COLO668 (cell line): ENCODE results near the gene MYH16.
"Not testable (repeated sequence)": the region's sequence is repeated elsewhere in the genome, so short reads cannot be mapped to it uniquely, and the experiment has no call there.

ENCODE experiments used
- DNase-seq: peaks from one replicate; lab custom pipeline; 2025; ENCODE audit not compliant: unreplicated experiment; lab: John Stamatoyannopoulos, UW

Gene MYH16

DNA sequence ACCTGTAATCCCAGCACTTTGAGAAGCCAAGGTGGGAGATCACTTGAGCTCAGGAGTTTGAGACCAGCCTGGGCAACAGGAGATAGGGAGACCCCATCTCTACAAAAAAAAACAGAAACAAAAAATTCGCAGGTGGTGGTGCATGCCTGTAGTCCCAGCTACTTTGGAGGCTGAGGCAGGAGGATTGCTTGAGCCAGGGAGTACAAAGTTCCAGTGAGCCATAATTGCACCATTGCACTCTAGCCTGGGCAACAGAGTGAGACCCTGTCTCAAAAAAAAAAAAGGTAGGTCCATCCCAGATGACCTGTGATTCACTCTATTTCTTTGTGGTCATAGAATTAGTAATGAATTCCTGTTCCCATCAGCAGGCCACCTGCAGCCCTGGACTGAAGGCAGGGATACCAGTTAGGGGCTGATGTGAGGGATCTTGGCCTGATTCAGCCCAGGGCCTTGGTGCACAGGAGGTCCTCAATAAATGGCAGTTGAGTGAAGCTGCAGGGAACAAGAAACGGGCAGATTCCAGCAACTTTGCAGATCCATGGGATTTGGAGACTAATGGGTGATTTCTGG is at the start of gene MYH16:
Gene MYH16 (plus strand): TSS at position 364 of the 570 bp plus-strand sequence.
- no peak for DNase-seq

DNA sequence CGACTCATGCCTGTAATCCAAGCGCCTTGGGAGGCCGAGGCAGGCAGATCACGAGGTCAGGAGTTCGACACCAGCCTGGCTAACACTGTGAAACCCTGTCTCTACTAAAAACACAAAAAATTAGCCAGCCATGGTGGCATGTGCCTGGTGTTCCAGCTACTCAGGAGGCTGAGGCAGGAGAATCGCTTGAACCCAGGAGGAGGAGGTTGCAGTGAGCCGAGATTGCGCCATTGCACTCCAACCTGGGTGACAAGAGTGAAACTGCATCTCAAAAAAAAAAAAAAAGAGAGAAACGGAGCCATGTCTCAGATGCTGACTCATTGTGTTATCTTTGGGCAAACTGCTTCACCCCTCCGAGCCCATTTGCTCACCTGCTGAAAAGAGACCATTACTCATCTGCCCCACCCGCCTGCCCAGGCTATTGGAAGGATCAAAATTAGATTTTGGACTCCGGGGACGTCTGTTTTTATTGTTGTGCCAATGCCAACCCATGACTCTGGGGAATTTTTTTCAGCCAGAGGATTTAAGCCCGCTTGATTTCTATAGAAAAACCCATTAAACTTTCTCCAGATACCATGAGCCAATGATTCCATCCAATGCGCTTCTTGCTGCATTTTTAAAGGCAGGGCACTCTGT is 48.3 kb upstream of the MYH16 start:
- DNase-seq: peak; percentile 48

DNA sequence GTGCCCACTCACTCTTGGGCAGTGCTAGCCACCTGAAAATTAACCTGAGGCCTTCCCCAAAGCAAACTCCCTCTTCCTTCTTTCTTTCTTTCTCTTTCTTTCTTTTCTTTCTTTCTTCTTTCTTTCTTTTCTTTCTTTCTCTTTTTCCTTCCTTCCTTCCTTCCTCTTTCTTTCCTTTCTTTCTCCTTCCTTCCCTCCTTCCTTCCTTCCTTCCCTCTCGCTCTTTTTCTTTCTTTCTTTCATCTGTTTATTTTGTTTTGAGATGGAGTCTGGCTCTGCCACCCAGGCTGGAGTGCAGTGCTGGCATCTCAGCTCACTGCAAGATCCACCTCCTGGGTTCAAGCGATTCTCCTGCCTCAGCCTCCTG is 47.8 kb upstream of the MYH16 start:
- DNase-seq: no peak

DNA sequence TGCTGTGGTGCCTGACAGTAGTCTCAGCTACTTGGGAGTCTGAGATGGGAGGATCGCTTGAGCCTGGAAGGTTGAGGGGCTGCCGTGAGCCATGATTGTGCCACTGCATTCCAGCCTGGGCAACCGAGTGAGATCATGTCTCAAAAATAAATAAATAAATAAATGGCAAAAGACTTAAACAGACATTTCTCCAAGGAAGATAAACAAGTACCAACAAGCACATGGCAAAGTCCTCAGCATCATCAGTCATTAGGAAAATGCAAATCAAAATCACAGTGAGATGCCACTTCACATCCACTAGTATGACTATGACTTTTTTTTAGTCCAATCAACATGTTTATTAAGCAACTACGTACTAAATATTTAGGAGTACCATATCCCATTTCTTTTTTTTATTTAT is 43.4 kb upstream of the MYH16 start:
- DNase-seq: no peak

DNA sequence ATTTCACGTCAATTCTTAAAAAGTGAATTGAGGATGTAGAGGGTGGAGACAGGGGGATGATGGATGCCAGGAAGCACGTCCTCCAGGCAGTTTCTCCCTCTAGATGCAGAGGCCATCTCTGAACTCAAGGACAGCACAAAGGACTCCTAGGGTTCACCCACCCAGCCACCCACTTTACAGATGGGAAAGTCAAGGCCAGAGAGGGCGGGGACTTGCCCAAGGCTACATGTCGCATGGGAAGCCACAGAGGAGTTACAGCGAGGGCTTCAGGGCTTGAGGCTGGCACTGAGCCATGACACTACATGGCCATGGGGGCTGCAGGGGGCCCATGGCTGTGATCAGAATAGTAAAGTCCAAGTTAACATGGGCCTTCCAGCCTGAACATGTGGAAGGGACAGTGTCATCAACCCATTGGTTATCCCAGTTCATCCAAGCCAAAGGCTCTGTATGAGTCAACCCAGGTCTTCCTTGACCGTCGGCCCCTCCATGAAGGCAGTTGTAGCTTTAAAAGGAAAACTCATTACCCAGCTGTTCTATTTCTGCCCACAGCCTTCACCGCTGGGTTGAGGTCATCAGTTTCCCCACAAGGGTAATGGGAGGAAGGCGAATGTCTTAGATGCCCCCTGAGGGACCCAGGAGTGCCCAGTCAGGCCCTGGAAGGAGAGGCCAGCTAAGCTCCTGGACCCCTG is 40.4 kb upstream of the MYH16 start:
- DNase-seq: no peak

DNA sequence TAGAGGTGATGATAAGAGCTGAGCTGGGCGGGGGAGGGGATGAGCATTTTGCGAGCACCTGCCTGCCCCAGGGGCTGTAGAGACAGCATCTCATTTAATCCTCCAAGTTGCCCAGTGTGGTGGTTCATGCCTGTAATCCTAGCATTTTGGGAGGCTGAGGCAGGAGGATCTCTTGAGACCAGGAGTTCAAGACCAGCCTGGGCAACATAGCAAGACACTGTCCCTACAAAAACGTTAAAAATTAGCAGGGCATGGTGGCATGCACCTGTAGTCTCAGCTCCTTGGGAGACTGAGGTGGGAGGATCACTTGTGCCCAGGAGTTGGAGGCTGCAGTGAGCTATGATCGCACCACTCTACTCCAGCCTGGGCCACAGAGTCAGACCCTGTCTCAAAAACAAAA is 39.7 kb upstream of the MYH16 start:
- not testable (repeated sequence) for DNase-seq

DNA sequence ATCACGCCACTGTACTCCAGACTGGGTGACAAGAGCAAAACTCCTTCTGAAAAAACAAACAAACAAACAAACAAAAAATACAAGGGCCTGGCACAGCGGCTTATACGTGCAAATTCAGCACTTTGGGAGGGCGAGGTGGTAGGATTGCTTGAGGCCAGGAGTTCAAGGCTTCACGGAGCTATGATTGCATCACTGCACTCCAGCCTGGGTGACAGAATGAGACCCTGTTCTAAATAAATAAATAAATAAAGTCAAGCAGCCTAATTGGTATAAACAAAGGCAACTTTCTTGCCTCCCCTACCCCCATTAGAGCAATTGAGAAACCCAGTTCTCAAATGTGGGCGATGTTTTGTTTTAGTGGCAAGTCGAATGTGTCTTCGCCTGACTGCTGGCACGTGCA is 38.5 kb upstream of the MYH16 start:
- no peak for DNase-seq

DNA sequence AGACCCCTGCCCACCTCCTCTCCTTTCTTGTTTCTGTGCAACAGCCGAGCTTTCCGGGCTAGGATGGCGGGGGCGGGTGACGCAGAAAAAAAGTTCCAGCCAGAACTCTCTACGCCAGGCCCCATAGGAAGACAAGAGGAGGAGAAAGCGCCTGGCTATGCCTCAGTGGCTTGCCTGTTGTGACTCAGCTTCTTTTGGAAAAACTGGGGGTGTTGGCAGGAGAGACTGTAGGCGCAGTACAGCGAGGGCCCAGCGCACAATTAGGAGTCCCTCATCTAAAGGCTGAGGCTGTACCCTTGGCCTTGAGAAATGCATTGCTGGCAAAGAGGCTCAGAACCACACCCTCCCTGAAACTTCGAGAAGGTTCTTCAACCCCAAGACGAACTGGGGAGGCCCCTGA is 36.7 kb upstream of the MYH16 start:
- DNase-seq: no peak

DNA sequence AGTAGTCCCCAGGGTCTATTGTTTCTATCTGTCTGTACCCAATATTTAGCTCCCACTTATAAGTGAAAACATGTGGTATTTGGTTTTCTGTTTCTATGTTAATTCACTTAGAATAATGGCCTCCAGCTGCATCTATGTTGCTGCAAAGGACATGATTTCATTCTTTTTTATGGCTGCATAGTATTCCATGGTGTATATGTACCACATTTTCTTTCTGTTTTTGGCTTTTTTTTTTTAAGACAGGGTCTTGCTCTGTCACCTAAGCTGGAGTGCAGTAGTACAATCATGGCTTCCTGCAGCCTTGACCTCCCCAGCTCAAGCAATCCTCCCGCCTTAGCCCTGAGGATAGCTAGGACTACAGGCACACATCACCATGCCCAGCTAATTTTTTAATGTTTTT is 34.8 kb upstream of the MYH16 start:
- not testable (repeated sequence) for DNase-seq

DNA sequence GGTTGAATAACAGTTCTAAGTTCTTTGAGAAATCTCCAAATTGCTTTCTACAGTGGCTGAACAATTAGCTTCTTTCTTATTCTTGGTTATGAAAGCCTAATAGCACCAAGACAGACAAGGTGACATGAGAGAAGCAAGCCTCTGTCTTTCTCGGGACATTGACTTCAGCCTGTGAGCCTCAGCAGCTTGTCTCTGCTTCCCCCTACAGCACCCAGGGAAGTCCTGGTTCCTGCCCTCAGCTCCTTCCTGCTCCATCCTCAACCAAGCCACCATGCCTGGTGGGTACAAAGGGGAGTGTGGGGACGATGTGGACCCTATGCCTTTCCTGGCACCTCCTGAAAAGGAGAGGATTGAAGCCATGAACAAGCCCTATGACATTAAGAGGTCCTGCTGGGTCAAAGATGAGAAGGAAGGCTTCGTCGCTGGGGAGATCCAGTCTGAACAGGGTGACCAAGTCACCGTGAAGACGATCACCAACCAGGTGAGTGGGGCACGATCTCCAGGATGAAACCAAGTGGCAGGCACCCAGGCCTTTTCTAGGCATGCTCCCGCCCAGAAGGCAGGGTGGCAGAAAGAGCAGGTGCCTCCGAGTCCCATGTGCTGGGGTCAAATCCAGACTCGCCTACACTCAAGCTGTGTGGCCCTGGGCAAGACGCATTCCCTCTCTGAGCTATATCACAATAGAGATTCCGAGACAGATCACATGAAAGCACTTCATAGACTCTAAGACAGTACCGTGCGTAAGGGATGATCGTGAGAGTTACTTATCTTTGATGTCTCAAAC is 33.9 kb upstream of the MYH16 start:
- no peak for DNase-seq

DNA sequence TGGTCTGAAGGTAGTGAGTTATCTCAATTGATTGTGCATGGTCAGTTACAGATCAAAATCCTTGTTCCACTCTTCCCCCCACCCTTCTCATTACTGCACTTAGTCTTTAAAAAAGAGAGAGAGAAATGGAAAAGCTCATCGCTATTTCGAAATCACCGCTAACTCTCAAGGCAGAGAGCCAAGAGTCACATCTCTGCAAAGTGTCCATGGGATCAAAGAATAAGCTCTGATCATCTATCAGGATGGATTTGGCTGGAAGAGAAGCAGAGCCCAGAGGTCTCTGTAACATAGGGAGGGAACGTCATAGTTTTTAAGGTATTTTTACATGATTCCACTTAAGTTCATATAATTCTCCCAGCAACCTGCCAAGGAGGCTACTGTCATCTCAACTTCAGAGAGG is 30.0 kb upstream of the MYH16 start:
- no peak for DNase-seq

DNA sequence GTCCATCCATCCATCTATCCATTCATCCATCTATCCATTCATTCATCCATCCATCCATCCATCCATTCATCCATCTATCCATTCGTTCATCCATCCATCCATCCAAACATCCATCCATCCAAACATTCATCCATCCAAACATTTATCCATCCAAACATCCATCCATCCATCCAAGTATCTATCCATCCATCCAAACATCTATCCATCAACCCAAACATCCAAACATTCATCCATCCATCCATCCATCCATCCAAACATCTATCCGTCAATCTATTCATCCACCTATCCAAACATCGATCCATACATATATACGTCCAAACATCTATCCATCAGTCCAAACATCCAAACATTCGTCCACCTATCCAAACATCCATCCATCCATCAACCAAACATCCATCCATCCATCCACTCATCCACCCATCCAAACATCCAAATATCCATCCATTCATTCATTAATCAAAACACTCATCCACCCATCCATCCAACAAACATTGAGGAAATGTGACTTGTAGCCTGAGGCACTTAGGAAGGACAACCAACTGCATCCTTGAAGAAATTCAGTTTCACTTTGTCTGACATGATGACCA is 28.8 kb upstream of the MYH16 start:
- no peak for DNase-seq

DNA sequence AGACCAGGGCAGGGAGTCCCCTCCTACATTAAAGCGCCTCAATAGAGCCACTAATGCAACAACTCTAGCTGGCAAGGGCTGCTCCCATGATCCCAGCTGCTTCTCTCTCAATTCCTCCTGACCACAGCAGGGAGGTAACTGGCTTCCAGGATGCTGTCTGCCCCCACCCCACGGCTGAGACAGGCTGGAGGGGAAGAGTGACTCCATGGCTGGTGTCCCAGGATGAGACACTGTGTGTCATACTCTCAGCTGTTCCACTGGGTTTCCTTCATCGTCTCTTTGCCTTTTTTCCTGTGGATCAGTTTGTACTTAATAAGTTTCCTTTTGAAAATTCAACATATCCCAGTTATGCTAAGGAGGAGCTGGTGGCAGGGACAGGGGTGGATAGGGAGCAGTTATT is 27.7 kb upstream of the MYH16 start:
- no peak for DNase-seq

DNA sequence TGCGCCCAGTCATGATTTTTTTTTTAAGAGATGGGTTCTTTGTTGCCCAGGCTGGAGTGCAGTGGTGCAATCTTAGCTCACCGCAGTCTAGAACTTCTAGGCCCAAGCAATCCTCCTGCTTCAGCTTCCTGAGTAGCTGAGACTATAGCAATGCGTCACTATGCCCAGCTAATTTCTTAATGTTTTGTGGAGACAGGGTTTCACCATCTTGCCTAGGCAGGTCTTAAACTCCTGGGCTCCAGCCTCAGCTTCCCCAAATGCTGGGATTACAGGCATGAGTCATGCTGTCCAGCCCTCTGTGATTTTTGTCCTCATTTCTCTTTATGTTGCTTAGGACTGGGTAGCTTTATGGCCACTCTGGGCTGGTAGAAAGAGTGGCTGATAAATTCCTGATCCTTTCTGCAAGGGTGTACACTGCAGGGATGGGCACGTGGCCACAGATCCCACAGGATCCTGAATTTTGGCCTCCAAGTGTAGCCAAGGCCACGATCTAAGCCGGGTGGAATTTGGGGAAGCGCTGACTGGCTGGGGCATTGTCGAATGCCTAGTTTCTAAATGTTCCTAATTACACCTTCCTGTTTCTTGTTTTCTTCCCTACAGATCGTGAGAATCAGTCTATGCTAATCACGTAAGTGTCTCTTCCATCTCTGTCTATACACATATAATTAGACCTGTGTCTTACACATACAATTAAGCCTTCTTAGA is 24.1 kb upstream of the MYH16 start:
- no peak for DNase-seq

DNA sequence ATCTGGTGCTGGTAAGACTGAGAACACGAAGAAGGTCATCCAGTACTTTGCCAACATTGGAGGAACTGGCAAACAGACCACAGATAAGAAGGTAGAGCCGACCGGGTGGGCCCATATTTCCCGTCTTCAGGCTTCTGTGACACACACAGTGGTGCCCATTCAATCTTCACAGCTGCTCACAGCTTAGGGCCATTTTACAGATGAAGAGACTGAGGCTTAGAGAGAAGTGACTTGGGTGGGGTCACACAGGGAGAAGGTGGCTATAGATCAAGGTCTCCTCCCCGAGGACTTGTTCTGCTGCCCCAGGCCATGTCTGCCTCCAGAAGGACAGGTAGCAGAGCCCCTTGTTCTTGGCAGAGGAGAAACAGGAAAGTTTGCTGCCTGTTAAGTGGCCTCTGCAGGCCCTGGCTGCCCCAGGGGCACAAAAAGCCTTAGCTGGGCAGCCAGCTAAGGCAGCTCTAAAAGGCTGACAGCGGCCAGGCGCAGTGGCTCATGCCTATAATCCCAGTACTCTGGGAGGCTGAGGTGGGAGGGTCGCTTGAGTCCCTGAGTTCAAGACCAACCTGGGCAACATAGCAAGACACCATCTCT is 22.6 kb upstream of the MYH16 start:
- DNase-seq: no peak

DNA sequence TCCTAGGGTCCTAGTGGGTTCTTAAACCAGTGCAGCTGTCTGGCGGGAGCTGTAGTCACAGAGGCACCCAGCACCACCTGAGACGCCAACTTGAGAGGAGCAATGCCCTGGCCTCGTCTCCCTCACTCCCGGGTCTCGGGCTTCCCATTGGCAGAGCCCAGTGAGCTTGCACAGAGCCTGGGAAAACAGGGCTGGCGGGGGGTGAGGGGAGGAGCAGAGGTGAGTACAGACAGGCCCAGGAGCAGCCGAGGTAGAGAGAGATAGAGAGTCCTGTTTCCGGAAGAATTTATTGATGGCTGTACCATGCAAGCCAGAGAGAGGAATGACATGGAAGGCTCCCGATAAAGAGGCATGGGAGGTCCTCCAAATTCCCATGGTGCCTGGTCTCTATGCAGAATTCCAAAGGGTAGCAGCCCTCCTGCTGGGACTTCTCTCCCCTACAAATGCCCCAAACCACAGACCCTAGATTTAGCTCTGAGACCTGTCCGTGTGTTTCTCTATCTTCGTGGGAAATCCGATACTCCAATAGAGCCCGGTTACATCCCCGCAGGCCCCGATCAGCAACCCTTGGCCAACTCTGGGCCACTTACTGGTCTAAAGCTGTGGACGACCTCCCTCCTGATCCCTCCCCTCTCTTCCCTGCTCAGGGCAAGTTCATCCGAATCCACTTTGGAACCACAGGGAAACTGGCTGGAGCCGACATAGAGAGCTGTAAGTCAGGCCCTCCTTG is 20.3 kb upstream of the MYH16 start:
- DNase-seq: no peak

DNA sequence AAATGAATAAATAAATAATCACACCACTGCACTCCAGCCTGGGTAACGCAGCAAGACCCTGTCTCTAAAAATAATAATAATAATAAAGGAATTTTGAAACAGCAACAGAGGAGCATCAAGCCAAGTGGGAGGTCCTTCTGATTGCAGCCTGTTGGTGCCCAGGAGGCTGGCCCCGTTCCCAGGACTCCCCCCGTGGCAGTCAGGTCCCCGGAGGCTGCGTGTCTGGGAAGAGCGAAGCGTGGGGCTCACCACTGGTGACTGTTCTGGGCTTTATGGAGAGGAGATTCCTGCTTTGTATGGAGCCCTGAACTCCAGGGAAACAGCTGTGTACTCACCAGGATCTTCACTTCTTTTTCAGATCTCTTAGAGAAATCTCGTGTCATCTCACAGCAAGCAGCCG is 19.3 kb upstream of the MYH16 start:
- no peak for DNase-seq

DNA sequence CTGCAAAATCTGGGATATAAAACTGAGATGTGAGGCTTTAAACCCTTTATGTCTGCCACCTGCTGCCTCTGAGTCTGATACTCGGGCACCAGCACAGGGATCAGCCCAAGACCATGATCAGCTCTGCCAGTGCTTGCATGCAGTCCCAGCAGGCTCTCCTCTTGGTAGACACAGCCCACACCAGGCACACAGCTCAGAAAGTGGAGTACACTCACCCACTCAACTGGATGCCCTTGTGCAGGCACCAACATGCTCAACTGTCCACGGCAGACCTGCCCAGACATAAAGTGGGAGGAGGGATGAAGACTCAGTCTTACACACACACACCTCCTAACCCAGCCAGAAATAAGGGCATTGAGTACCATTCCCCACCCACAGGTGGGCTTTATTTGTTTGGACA is 18.2 kb upstream of the MYH16 start:
- DNase-seq: no peak

DNA sequence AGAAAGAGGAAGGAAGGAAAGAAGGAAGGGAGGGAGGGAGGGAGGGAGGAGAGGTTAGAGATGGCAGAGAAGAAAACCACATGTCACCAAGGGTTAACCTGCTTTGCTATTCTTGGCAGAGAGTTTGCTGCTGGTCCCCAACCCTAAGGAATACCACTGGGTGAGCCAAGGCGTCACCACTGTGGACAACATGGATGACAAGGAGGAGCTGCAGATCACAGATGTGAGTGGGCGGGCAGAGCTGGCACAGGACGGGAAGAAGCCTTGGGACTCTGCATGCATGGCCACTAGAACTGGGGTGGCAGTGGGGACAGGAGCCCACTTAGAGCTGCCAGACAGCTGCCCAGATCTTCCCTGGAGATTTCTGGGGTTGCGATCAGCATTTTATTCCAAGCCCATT is 17.2 kb upstream of the MYH16 start:
- no peak for DNase-seq

DNA sequence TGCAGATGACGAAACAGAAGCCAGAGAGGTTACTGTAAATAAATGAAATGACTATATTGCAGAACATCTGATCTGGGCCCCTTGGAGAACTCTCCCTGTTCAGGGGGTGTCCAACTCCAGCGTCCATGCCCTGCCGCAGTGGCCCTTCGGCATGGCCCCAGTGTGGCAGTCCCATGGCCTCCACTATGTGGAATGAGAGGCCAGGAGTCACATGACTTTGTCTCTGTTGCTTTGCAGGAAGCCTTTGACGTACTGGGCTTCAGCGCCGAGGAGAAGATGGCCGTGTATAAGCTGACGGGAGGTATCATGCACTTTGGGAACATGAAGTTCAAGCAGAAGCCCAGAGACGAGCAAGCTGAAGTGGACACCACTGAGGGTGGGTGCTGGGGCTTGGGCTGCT is 15.6 kb upstream of the MYH16 start:
- DNase-seq: no peak
